Globus pallidus (tissue), 1 donor: Measurements from ENCODE around the gene ATG10.

Source experiments
- DNase-seq: peaks from one replicate; pipeline ENCODE4 v3.0.0-alpha.2; 2015; ENCODE audit warnings: low spot score

The ATG10 gene

GRCh38 chr5:82277987-82278710 is 306.3 kb downstream of the ATG10 start, which contains the start of gene RPS23:
Gene RPS23 (minus strand): TSS chr5:82278354. CDS start chr5:82278323, 31 bp downstream.
- DNase-seq, result peak; percentile 93

DNA sequence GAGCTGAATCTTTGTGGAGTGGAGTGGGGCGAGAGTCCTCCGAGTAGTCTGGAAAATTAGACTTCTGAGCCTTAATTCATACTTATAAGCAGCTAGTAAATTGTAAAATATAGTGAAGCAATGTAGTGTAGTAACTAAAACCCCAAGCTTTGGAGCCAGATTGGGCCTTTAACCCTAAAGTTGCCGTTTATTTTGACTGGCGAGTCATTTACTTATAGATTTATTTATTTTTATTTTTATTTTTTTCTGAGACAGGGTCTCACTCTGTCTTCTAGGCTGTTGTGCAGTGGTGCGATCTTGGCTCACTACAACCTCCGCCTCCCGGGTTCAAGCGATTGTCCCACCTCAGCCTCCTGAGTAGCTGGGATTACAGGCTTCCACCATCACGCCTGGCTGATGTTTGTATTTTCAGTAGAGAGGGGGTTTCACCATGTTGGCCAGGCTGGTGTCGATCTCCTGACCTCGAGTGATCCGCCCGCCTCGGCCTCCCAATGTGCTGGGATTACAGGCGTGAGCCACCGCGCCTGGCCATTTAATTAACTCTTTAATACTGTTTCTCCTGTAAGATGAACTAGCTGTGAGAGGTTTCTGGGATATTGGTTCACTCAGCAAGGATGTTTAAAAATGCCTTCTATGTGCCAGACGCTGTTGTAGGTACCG is 307.0 kb downstream of the ATG10 start:
- no peak for DNase-seq

- no peak for DNase-seq
Observed at GRCh38 chr5:82283893-82284292, 312.1 kb downstream of the ATG10 start.

GRCh38 chr5:82285206-82285605 is 313.4 kb downstream of the ATG10 start:
- no peak for DNase-seq

GRCh38 chr5:82287625-82288024 is 315.8 kb downstream of the ATG10 start:
- DNase-seq, result no peak

- DNase-seq, result no peak
Observed at GRCh38 chr5:82290005-82290404, 318.2 kb downstream of the ATG10 start.

- DNase-seq, result no peak
Observed at GRCh38 chr5:82290908-82291307, 319.1 kb downstream of the ATG10 start.

DNA sequence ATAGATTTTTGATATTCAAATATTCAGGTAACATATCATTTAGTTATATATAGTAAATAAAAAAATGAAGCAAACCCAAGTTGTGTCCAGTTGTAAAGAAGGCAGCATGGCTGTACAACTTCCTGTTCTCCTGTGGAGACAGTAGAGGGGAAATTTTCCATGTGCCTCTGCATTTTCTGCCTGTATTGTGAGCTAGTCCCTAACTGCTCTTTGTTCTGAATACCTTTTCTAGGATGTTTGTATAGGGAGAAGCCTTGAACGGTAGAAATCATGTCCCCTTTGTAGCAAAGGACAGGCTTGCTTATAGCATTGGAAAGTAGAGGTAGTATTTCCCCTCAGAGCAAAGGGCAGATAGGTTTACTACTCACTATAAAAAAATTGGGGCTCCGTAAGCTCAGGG is 319.6 kb downstream of the ATG10 start:
- no peak for DNase-seq

DNA sequence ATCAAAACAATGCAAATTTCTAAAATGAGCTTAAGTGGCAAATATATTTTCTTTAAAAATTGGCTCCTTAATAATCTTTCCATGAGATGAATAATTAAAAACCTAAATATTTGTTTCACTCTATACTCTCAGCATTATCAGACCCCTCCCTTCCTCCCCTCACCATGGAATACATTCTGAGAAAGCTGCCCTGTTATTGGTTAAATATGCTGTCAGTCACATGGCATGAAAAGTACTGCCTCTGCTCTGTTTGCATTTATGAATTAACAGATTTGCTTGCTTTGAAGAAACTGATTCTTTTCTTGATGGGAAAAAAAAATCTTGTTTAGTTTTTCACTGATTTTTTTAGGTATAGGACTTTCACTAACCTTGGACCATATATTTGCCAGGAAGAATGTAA is 323.3 kb downstream of the ATG10 start:
- DNase-seq, result no peak

DNA sequence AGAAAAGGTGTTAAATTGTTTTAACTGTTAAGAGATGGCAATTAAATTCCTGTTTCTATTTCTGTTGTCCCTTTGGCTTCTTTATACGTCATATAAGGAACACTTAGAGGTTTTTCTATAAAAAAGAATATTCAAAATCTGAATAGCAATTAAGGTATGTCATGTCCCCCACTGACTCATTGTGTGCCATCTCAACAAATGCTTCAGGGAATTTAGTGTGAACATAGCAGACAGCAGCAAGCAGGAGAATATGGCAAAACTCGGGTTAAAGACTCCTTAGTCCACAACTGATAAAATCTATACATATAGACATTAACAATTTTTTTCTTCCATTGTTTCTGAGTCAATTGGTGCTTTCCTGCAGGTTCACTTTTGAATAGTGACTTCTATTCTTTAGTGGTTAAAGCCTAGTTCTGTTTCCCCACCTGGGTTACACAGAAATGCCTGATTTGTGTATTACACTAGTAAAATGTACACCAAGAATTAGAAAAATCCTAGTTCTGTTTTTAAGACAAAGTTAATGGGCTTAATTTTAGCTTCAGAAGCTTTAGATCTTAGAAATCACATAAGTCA is 324.2 kb downstream of the ATG10 start:
- no peak for DNase-seq

DNA sequence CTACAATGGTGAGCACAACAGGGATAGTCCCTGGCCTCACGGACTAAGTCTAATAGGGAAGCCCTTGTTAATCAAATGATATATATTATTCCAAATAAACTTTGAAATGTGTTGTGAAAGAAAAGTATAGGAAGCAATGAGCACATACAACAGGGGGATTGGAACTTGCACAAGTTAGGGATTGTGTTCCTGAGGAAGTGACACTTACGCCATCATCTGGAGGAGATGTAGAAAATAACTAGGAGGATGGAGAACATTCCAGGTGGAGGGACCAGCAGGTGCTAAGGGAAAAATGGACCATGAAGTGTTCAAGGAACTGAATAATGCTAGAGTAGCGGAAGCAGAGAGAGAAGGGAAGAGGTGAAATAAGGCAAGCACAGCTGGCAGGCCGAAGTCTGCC is 325.1 kb downstream of the ATG10 start:
- DNase-seq, result no peak

DNA sequence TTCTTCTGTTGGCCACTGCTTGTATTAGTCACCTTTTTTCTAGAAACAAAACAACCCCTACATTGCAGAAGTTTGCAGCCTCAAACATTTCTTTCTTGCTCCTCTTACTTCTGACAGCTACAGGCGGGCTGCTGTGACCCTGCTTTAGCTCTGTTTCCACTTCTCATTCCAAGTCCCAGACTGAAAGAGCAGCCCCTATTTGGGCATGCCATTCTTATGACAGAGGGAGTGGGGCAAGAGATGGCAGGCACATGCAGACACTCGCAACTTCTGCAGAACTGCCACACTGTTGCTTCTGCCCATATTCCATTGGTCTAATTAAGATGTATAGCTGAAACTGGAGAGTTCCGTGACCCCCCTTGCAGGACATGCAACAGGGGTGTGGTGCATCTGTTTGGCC is 325.9 kb downstream of the ATG10 start:
- no peak for DNase-seq

GRCh38 chr5:82298668-82299067 is 326.8 kb downstream of the ATG10 start:
- no peak for DNase-seq

DNA sequence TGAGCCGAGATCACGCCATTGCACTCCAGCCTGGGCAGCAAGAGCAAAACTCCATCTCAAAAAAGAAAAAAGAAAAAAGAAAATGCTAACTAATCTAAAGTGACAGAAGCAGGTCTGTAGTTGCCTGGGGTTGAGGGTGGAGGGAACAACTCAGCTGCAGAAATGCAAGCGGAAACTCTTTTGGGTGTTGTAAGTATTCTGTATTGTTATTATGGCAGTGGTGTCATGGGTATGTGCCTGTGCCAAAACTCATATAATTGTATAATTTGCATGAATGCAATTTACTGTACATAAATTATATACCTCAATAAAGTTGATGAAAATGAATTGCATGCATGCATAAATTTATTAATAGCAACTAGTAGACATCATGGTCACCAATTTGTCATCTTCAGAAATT is 329.4 kb downstream of the ATG10 start:
- DNase-seq, result no peak
